Renal pelvis (tissue), 4 donors: Measurements from ENCODE around the gene CAMTA1. TPM values are rescaled to one million over a fixed set of nuclear protein-coding genes. Genes with fewer than 3 reads are reported as not detected.

Source experiments
- DNase-seq: peaks from one replicate; pipeline ENCODE4 v3.0.0-alpha.2; 2013
- polyA plus RNA-seq, 3 donors: library from polyadenylated mRNA; unstranded; fragments of 120-200 nt; gene quantifications; one replicate each; pipeline ENCODE4 v1.2.1, GENCODE V29; 2013; ENCODE audit not compliant: insufficient read length in 3 of 3

The CAMTA1 gene
- polyA plus RNA-seq, 3 donors: 72.3 to 83.1 (median 76.0) TPM

DNA sequence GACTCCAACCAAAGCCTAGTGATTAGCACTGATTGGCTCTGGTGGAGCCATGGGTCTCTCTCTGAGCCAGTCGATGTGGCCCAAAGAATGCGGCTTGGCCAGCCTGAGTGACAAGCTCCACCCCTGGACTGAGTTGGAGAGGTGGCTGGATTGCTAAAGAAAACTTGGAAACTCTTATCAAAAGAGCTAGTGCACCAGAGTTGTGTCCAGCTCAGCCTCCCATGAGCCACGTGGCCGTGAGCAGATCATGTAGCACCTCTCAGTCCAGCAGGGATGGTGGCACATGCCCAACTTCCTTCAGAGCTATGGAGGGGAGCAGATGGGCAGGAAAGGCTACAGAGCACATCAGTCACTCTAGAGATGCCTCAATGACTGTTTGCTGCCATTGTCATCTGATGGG is 843.0 kb downstream of the CAMTA1 start:
- DNase-seq: no peak

- DNase-seq: no peak
Measured at GRCh38 chr1:7629011-7629410, 843.8 kb downstream of the CAMTA1 start.

- no peak for DNase-seq
Measured at GRCh38 chr1:7629465-7630195, 844.4 kb downstream of the CAMTA1 start.

DNA sequence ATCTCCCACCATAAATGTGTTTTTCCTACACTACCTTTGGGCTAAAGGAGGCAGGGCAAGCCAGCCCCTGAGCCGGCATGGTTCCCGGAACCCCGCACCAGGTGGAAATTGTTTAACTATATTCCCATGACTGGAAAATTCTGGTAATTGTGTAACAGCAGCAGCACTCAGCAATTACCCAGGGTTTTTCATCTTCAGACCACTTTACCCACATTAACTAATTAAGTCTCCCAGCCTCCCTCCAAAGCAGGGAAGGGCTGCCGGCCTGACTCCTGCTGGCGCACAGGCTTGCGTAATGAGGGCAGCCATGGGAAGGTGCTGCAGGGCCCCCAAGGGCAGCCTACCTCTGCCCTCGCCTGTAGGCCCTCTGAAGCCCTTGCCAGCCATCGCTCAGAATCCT is 845.1 kb downstream of the CAMTA1 start:
- DNase-seq: no peak

DNA sequence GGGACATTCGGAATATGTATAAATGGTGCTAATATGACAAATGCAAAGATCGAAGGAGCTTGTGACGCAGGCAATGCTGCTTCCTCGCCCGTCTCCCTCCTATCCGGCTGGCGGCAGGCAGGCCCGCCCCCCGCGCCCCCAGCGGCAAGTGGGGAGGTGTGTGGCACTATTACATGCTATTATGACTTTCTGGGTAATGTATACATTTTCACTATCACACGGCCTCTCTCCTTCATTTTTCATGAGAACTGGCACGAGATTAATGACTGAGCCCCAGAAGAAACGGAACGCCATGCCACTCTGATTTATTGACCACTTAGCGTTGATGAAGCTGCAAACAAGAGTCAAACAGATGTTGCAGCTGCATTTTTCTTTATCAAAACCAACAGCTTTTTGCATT is 846.9 kb downstream of the CAMTA1 start:
- DNase-seq: no peak

GRCh38 chr1:7632681-7633080 is 847.4 kb downstream of the CAMTA1 start:
- no peak for DNase-seq

DNA sequence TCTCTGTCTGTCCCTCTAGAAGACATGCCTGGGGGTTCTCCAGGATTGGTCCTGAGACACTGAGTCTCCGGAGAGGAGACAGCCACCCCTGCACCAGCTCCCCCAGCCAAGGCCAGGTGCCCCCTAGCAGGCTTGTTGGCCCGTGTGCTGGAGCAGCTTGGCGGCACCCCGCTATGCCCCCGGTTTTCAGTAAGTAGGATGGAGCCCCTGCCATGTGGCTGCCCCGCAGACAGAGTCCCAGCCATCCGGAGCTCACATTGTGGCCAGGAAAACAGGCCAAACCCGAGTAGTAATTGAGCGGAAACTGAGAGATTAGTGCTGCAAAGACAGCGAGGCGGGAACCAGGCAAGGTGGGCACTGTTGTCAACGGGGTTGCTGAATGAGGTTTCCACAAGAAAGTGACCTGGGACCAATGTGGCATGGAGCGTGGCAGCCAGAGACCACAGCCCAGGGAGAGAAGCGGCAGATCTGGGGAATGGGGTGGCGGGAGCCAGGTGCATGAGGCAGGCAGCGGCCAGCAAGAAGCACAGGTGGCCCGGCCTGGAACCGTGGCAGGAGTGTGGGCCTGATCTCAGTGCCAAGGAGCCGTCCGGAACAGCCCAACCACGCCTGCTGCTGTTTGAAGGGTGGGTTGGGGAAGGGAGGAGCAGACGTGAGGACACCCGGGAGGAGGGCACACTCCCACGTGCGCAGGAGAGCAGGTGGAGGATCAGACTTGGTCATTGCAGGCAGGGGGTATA is 848.4 kb downstream of the CAMTA1 start:
- DNase-seq: no peak

DNA sequence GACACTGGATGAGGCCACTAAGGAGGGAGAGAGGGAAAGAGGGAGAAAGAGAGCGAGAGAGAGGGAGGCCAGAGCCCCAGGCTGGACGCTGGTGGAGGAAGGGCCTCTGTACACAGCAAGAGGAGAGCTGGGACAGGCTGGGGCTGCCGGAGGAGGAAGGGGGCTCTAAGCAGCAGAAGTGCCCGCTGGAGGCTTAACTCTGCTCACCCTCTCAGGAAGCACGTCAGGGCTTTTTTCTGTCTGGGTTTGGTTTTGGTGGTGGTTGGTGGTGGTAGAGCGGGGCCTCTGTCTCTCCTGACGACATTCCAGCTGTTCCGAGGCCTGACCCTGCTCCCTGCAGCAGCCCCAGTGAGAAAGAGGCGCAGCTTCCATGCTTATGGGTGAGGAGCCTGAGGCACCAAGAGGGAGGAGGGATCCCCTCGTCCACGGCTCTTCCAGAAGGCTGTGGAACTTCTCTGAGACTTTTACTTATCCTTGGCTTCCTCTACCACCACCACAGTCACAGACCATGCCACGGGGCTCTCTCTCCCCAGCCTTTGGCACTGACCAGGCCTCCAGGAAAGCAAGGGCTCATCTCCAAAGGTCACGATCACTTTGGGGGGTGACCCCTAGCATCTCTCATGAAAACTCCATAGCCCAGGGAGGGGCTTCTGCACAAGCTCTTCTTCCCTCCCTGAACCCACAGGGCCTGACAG is 849.4 kb downstream of the CAMTA1 start:
- no peak for DNase-seq

- DNase-seq: no peak
Measured at GRCh38 chr1:7636795-7637526, 851.7 kb downstream of the CAMTA1 start.

DNA sequence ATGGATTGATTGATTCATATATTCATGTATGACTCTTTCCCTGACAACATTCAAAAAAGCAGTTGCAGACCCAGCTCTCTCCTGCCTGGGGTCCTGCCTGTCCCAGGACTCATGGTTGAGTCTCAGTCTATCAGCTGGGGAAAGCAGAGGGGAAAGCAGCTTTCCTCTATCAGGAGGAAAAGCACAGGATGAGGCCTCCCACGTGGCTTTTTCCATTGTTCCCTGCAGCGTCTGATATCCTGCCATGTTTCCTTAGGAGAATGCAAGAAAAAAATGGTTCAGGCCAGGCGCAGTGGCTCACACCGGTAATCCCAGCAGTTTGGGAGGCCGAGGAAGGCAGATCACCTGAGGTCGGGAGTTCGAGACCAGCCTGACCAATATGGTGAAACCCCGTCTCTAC is 852.8 kb downstream of the CAMTA1 start:
- DNase-seq: no peak

DNA sequence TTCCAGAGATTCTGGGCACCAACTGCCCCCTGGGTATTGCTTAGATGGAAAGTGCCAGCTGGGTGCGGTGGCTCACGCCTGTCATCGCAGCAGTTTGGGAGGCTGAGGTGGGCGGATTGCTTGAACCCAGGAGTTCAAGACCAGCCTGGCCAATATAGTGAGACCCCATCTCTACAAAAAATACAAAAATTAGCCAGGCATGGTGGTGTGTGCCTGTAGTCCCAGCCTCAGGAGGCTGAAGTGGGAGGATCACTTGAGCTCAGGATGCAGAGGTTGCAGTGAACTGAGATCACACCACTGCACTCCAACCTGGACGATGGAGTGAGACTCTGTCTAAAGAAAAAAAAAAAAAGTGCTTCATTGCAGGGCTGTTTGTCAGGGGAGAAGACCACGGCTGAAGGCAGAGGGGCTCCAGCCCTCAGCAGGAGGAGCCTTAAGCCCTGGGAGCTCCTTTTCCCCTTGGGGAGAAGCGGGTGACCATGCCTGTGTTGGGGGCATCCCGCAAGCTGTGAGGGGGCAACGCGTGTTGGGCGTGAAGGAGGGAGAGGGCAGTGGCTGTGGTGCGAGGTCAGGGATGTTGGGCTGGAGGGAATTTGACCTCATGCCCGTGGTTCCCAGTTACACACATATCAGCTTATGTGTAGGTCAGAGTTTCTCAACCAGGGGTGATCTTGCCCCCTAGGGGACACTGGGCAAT is 854.3 kb downstream of the CAMTA1 start:
- no peak for DNase-seq

DNA sequence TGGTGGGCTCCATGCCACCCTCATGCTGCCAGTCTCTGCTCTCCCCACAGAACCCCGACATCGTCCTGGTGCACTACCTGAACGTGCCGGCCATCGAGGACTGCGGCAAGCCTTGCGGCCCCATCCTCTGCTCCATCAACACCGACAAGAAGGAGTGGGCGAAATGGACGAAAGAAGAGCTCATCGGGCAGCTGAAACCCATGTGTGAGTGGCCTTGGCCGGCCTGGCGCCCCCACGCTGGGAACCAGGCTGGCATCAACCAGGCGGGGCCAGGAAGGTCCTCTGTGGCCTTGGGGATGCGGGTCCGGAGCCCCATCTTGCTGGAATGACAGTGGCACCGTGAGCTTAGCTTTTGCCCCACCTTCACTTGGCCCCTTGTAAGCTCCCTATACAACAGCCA is 855.1 kb downstream of the CAMTA1 start:
- no peak for DNase-seq

- DNase-seq: no peak
Measured at GRCh38 chr1:7640920-7641585, 855.8 kb downstream of the CAMTA1 start.

DNA sequence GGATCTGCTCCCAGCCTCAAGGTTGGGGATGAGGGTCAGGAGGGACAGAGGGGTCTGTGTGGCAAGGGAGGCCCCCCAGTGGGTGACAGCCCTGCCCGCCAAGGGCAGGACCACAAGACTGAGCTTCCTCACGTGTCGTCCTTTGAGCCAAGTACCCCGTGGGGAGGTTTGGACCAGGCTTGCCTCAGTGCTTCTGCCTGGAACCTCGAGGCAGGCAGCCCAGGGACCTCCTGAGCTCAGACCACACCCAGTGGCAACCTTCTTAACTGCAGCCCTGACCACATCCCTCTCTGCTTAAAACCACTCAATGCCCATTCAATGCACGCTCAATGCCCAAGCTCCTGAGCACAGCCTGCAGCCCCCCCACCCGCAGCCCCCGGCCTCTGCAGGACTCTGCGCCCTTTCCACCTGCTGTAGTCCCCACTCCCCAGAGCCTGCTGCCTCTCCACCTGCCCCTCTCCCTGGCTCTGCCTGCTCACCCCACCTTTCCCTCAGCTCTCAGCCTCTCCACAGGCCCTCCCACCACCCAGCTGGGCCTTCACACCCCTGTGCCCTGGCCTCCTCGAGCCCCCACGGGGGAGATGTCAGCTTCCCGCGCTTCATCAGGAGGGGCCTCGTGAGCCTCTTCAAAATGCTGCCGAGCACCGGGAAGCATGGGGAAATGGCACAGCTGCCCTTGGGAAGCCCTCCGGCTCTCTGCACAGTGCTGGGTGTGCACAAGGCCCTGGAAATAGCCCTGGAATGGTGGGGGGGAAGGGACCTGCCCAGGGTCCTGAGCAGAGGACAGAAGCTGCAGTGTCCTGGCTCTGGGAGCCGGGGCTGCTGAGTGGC is 856.5 kb downstream of the CAMTA1 start:
- DNase-seq: no peak

GRCh38 chr1:7642418-7642704 is 857.1 kb downstream of the CAMTA1 start:
- no peak for DNase-seq

- no peak for DNase-seq
Measured at GRCh38 chr1:7642781-7643529, 857.7 kb downstream of the CAMTA1 start.

- DNase-seq: no peak
Measured at GRCh38 chr1:7643530-7643929, 858.3 kb downstream of the CAMTA1 start.

DNA sequence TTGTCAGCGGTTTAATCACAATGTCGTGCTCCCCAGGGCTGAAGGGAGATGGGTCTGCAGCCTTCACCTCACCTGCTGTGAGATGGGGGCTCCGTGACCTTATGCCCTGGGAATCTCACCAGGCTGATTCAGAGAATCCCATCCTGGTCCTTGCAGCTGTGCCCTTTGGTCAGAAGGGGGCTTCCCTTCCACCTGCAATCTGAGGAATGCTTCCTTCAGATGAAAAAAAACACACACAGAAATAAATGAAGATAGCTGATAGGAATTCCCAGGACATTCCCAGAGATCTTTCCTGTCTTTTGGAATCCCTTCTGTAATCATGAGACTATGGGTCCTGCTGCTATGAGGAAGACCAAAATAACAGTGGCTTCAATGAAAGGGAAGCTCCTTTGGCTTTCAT is 858.8 kb downstream of the CAMTA1 start:
- no peak for DNase-seq

- no peak for DNase-seq
Measured at GRCh38 chr1:7644961-7645750, 859.9 kb downstream of the CAMTA1 start.
